A673 (cell line): Measurements from ENCODE around the gene AFF1. TPM values are rescaled to one million over a fixed set of nuclear protein-coding genes. Genes with fewer than 3 reads are reported as not detected.

Experiments used
- BruUV-seq: library from RNA; stranded (reverse); fragments of 400-500 nt; replicated peaks from 2 replicates; lab custom pipeline; 2021; lab: Mats Ljungman, UMichigan
- CTCF ChIA-PET: fragments of 300-600 bp; sonication (Branson Sonifier 250); formaldehyde crosslinking; loops from one replicate; lab custom pipeline; 2022; ENCODE audit warnings: antibody characterized with exemption; lab: Charles Lee
- POLR2A ChIA-PET: fragments of 300-600 bp; sonication (Branson Sonifier 250); formaldehyde crosslinking; loops from one replicate; lab custom pipeline; 2022; ENCODE audit warnings: antibody characterized with exemption; ENCODE audit not compliant: low non-redundant PET; lab: Charles Lee
- DNase-seq: peaks from one replicate; pipeline ENCODE4 v3.0.0-alpha.2; 2015; ENCODE audit warnings: low spot score
- H3K27ac ChIP-seq: fragments of 200-600 bp; sonication (generic); 2 replicates; pipeline ENCODE4 v1.5.1; 2016; ENCODE audit warnings: mixed run types, low read depth, mild to moderate bottlenecking, mixed read lengths, antibody characterized with exemption, low read length; ENCODE audit not compliant: poor library complexity, severe bottlenecking
- H3K27me3 ChIP-seq: fragments of 200-600 bp; sonication (generic); replicated peaks from 2 replicates; pipeline ENCODE4 v1.6.1; 2017; ENCODE audit warnings: mixed run types, low read depth, mild to moderate bottlenecking, mixed read lengths, antibody characterized with exemption, low read length; ENCODE audit not compliant: insufficient read depth, poor library complexity
- H3K36me3 ChIP-seq: fragments of 200-600 bp; sonication (generic); 2 replicates; pipeline ENCODE4 v1.6.1; 2016; ENCODE audit warnings: mixed run types, mild to moderate bottlenecking, mixed read lengths, antibody characterized with exemption, low read length; ENCODE audit not compliant: insufficient read depth, poor library complexity, severe bottlenecking
- H3K4me1 ChIP-seq: fragments of 200-600 bp; sonication (generic); 2 replicates; pipeline ENCODE4 v1.6.1; 2017; ENCODE audit warnings: mixed run types, mild to moderate bottlenecking, mixed read lengths, antibody characterized with exemption, low read length; ENCODE audit not compliant: insufficient read depth, poor library complexity, severe bottlenecking
- H3K4me3 ChIP-seq: fragments of 200-600 bp; sonication (generic); 2 replicates; pipeline ENCODE4 v1.5.1; 2016; ENCODE audit warnings: low read depth, mixed run types, mild to moderate bottlenecking, mixed read lengths, low read length; ENCODE audit not compliant: poor library complexity, severe bottlenecking
- H3K9me3 ChIP-seq: fragments of 200-600 bp; sonication (generic); 2 replicates; pipeline ENCODE4 v1.6.1; 2016; ENCODE audit warnings: mixed run types, low read depth, mild to moderate bottlenecking, mixed read lengths, antibody characterized with exemption, low read length; ENCODE audit not compliant: poor library complexity, severe bottlenecking
- EZH2 ChIP-seq: fragments of 200-600 bp; sonication (generic); IDR thresholded peaks from 2 replicates; pipeline ENCODE4 v1.6.1; 2017; ENCODE audit warnings: borderline replicate concordance, low read depth, mild to moderate bottlenecking, mixed read lengths, antibody characterized with exemption, low read length; ENCODE audit not compliant: poor library complexity, severe bottlenecking
- intact Hi-C: fragments of 100-400 bp; cut with micrococcal nuclease; formaldehyde crosslinking; loops from one replicate; pipeline ENCODE4 v1.10.0; 2022; ENCODE audit not compliant: unreplicated experiment
- total RNA-seq: library from RNA; stranded (reverse); gene quantifications from 2 replicates; pipeline ENCODE4 v1.2.3, GENCODE V29; 2021
- TF ChIP-seq, protein P1 (sequence below): fragments of 300-800, 200-600 bp; sonication (generic); conservative IDR thresholded peaks from 2 replicates; pipeline ENCODE4 v1.5.1; 2017; ENCODE audit warnings: low read depth, mild to moderate bottlenecking, antibody characterized with exemption, low read length, moderate library complexity, mixed read lengths

Gene AFF1
- total RNA-seq, 1 experiment from 2014 or later, result 60.1 TPM

DNA sequence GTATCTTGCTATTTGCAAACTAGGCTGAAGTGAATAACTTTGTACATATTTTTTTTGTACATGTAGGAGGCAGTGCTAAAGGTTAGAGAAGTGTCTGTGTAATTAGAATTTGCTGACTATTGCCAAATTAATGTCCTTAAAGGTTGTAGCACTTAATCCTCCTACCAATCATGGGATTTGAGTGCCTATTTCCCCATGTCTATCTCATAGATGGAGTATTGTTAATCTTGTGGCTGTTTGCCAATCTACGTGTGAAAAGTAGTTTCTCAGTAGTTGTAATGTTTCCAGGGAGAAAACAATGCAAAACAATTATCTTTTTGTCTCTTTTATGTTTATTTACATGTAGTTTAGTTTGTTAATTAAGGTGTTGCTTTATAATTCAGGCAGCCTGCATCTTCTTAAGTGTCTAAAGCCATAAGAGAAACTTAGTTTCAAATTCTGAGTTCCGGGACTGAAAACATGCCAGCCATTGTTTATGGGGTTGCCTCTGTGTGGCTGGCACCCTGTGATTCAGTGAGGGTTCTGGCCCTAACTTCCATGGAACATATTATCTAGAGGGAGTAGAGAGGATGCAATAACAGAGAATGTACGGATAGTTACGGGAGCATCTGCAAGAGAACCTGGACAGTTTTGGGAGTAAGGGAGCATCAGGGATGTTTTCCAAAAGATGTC lies 143.2 kb downstream of the AFF1 start:
- CTCF ChIA-PET, result no interaction called here
- intact Hi-C loops, result no loop called here
- POLR2A ChIA-PET, result no interaction called here
- Histone ChIP-seq H3K4me1 (peaks cover 45% of the 10 kb centered on the region), H3K4me3 (no peak overlapping the region), H3K27me3 (no peaks in the 10 kb centered on the region), H3K36me3 (no peaks in the 10 kb centered on the region), H3K27ac (no peak overlapping the region), H3K9me3 (no peaks in the 10 kb centered on the region)
- no peak for DNase-seq
- no peak for TF ChIP-seq EZH2
- TF ChIP-seq, protein P1, sequence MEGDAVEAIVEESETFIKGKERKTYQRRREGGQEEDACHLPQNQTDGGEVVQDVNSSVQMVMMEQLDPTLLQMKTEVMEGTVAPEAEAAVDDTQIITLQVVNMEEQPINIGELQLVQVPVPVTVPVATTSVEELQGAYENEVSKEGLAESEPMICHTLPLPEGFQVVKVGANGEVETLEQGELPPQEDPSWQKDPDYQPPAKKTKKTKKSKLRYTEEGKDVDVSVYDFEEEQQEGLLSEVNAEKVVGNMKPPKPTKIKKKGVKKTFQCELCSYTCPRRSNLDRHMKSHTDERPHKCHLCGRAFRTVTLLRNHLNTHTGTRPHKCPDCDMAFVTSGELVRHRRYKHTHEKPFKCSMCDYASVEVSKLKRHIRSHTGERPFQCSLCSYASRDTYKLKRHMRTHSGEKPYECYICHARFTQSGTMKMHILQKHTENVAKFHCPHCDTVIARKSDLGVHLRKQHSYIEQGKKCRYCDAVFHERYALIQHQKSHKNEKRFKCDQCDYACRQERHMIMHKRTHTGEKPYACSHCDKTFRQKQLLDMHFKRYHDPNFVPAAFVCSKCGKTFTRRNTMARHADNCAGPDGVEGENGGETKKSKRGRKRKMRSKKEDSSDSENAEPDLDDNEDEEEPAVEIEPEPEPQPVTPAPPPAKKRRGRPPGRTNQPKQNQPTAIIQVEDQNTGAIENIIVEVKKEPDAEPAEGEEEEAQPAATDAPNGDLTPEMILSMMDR, result no peak
- no TSS peak for BruUV-seq

DNA sequence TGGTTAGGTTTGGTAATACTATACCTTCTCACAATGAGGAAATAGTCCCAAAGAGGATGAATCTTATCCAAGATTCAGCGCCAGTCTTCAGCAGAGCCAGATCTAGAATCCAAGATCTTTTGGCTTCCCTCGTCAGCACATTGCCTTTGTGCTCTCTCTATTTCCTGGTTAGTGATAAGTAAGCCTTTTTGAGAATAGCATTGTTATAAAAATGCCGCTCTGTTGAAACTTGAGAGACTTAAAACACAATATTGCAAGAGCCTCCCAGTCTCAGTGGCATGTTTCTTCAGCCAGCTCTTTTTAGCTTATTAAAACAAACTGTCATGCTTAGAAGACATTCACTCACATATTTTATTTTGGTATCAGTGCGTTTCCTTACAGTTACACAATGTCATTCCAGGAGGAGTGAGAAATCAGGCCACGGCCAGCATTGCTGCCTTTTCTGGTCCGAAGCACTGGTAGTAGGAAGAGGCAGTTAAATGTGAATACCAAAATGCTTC lies 144.2 kb downstream of the AFF1 start:
- Histone ChIP-seq H3K27ac (no peak overlapping the region), H3K4me1 (peaks cover 35% of the 10 kb centered on the region), H3K4me3 (no peak overlapping the region), H3K36me3 (no peaks in the 10 kb centered on the region), H3K27me3 (no peaks in the 10 kb centered on the region), H3K9me3 (no peaks in the 10 kb centered on the region)
- no TSS peak for BruUV-seq
- ChIA-PET POLR2A (no interaction called here), CTCF (no interaction called here)
- no peak for DNase-seq
- TF ChIP-seq, protein P1, result no peak
- no peak for TF ChIP-seq EZH2
- intact Hi-C loops, result no loop called here

DNA sequence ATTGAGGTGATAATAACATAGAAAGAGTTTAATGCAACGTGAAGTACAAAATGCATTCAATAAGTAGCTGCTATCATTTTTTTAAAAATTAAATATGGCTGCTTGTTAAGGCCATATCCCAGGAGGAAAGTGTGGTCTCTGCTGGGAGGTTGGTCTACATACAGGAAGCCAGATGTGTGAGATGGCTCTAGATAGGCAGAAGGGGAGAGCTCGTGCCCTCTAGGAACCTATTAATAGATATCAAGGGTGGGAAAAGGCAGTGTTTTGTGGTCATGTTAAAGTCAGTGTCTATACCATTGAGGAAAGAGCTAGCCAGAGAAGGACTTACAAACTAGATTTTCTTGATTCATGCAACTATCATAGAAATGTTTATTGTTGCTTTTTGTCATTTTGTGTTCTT lies 145.2 kb downstream of the AFF1 start:
- intact Hi-C loops, result no loop called here
- BruUV-seq, result no TSS peak
- H3K27me3 ChIP-seq, result no peaks in the 10 kb centered on the region
- TF ChIP-seq EZH2, result no peak
- TF ChIP-seq, protein P1, result no peak
- no peaks in the 10 kb centered on the region for H3K36me3 ChIP-seq
- H3K4me3 ChIP-seq, result no peak overlapping the region
- CTCF ChIA-PET, result no interaction called here
- H3K9me3 ChIP-seq, result no peaks in the 10 kb centered on the region
- peaks cover 29% of the 10 kb centered on the region for H3K4me1 ChIP-seq
- POLR2A ChIA-PET, result no interaction called here
- DNase-seq, result no peak
- no peak overlapping the region for H3K27ac ChIP-seq
